22Rv1 (cell line): ENCODE measurements around the gene OR6N2.

Experiments used
- H3K27ac ChIP-seq: fragments of 450-650 bp; 2 replicates; pipeline ENCODE4 v1.5.1; 2017
- CTCF ChIP-seq: fragments of 450-650 bp; IDR thresholded peaks from 2 replicates; pipeline ENCODE4 v1.5.1; 2017; ENCODE audit warnings: mild to moderate bottlenecking
- ZFX ChIP-seq: fragments of 450-650 bp; IDR thresholded peaks from 2 replicates; pipeline ENCODE4 v1.6.1; 2017; ENCODE audit warnings: antibody characterized with exemption, borderline replicate concordance

The OR6N2 gene

DNA sequence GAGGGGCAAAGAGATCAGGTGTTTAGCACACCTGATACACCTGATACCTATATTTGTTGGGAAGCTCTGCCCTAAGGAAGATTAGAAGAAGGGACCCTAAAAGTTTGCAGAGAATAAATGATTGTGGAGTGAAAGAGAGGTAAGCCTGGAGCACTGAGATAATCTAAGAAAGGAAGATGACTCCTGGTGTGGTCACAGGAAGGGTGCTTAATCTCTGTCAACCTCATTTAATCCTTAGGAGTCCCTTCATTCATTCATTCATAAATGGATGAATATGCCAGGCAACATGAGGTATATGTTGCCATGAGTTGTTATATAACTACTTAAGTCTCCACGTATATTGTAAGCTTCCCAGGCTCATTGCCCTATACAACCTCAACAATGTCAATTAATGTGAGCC is 34.0 kb upstream of the OR6N2 start:
- no peak overlapping the region for H3K27ac ChIP-seq
- TF ChIP-seq CTCF, result no peak
- no peak for TF ChIP-seq ZFX

DNA sequence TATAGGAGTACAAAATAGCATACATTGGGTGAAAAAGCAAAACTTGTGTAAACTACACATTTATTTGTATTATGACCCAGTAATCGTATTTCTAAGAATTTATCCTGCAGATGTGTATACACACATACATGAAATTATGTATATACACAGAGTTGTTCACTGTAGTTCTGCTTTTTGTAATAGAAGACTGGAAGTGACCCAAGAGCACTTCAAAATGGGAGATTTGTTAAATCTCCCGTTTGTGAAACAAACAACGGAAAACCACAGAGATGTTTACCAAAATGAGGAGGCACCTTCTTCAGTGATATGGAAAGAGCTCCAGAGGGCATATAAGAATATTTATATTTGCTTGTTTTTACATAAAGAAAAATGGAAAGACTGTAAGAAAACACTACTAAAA is 32.2 kb upstream of the OR6N2 start:
- H3K27ac ChIP-seq, result no peak overlapping the region
- TF ChIP-seq ZFX, result no peak

GRCh38 chr1:158812336-158812735 is 31.3 kb upstream of the OR6N2 start:
- no peak overlapping the region for H3K27ac ChIP-seq
- TF ChIP-seq ZFX, result no peak
- TF ChIP-seq CTCF, result no peak

GRCh38 chr1:158810311-158810710 is 29.3 kb upstream of the OR6N2 start:
- H3K27ac ChIP-seq, result no peak overlapping the region
- TF ChIP-seq CTCF, result no peak
- no peak for TF ChIP-seq ZFX

DNA sequence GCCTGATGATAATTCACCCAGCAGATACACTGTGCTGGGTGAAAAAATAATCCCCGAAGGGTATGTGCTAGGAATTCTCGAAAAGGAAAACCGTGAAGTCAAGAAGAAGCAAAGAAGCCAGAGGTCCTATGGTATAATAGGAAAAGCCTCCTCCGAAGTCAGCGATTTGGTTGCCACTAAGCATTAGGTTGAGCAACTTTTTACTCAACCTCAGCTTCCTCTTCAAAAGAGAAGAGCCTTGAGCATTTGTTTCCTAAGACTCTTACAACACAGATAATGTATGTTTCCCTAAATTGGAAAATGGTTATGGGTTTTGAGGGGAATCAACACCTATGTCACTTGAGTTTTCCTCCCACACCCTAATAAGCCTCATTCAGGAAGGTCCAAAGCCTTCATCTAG is 28.9 kb upstream of the OR6N2 start:
- no peak overlapping the region for H3K27ac ChIP-seq

GRCh38 chr1:158809256-158809655 is 28.3 kb upstream of the OR6N2 start:
- H3K27ac ChIP-seq, result no peak overlapping the region
- no peak for TF ChIP-seq ZFX
- no peak for TF ChIP-seq CTCF

More for the DNA sequence above, 28.9 kb upstream of the OR6N2 start:
- TF ChIP-seq ZFX (no peak), CTCF (no peak)

GRCh38 chr1:158806916-158807536 is 26.0 kb upstream of the OR6N2 start:
- H3K27ac ChIP-seq, result no peak overlapping the region
- TF ChIP-seq CTCF, result no peak
- TF ChIP-seq ZFX, result no peak

- TF ChIP-seq CTCF, result no peak
- TF ChIP-seq ZFX, result no peak
- H3K27ac ChIP-seq, result no peak overlapping the region
Observed at GRCh38 chr1:158803678-158804077, 22.7 kb upstream of the OR6N2 start.
